Activated naive CD4-positive, alpha-beta T cell treated with anti-CD3 and anti-CD28 coated beads, Interleukin-2, amount 50 U/mL, for 24 hours (primary cell): ENCODE measurements around the gene RFTN2.
A peak's percentile ranks its signal among the peaks of the same experiment; 100 is the strongest.
"Not testable (repeated sequence)": the region's sequence is repeated elsewhere in the genome, so short reads cannot be mapped to it uniquely, and the experiment has no call there.

Experiments
- H3K27ac Mint-ChIP-seq: one replicate; pipeline ENCODE4 v1.8.0; 2021; ENCODE audit warnings: mild to moderate bottlenecking, mixed read lengths
- H3K27me3 Mint-ChIP-seq: one replicate; pipeline ENCODE4 v1.8.0; 2021; ENCODE audit warnings: mixed read lengths
- H3K36me3 Mint-ChIP-seq: one replicate; pipeline ENCODE4 v1.8.0; 2021; ENCODE audit warnings: mixed read lengths
- H3K4me1 Mint-ChIP-seq: one replicate; pipeline ENCODE4 v1.8.0; 2021; ENCODE audit warnings: mixed read lengths
- H3K4me3 Mint-ChIP-seq: one replicate; pipeline ENCODE4 v1.8.0; 2021; ENCODE audit warnings: mild to moderate bottlenecking, mixed read lengths
- H3K9me3 Mint-ChIP-seq: one replicate; pipeline ENCODE4 v1.8.0; 2021; ENCODE audit warnings: mixed read lengths

The RFTN2 gene

GRCh38 chr2:197551260-197551659, 124.1 kb downstream of the RFTN2 start:
- not testable (repeated sequence) for H3K36me3 Mint-ChIP-seq, H3K27me3 Mint-ChIP-seq

DNA sequence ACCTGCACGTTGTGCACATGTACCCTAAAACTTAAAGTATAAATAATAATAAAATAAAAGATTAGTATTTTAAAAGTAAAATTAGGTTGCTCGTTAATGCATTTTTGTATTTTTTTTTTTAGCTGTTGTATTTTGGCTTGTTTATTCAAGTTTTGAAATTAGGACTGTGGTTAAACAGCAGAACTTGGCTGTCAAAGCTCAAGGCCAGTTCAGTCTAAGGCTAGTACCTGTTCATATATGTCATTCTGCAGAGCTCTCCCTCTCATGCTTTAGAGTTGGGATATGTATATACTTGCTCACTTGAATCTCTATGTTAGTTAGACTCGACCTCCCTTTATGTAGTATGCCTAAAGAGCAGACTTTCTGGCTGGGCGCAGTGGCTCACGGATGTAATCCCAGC, 126.8 kb downstream of the RFTN2 start:
- H3K4me3 Mint-ChIP-seq: no peak overlapping the region
- H3K27ac Mint-ChIP-seq: no peak overlapping the region
- no peaks in the 10 kb centered on the region for H3K9me3 Mint-ChIP-seq
- peaks cover 11% of the 10 kb centered on the region for H3K4me1 Mint-ChIP-seq
- no peaks in the 10 kb centered on the region for H3K27me3 Mint-ChIP-seq
- peaks cover 8% of the 10 kb centered on the region for H3K36me3 Mint-ChIP-seq

More at GRCh38 chr2:197551260-197551659, 124.1 kb downstream of the RFTN2 start:
- not testable (repeated sequence) for H3K4me3 Mint-ChIP-seq, H3K27ac Mint-ChIP-seq, H3K9me3 Mint-ChIP-seq
- H3K4me1 Mint-ChIP-seq: peaks cover 20% of the 10 kb centered on the region

DNA sequence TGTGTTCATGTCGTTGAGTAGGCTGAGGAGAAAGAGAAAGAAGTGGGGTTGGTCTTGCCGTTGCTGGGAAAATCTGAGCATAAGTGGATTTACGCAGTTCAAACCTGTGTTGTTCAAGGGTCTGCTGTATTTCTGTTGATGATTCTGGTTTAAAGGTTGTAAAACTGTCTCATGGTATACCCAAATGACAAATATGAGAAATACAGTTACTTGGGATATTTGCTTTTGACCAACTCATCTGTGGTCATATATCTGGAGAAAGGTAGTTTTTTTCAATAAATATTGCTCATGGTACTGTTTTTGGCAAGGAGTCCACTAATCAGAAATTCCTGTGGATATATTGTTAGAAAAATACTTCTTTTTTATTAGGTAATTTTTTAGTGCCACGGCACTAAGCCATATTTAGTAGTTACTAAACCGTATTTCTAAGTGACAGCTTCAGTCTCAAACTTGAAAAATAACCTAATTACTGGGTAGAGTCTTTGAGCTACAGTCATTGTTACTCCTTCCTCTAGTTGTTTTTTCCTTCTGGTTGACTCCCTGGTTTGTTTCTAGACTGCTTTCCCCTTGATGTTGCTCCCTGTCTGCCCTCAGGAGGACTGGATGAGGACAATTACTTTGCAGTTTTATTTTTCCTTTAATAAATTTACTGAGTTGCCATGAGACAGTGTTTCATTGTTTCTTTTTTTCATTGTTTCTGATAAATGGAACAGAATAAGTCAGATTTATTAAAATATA, 128.1 kb downstream of the RFTN2 start:
- peak overlapping the region; percentile 63 for H3K27ac Mint-ChIP-seq
- H3K9me3 Mint-ChIP-seq: no peaks in the 10 kb centered on the region
- no peaks in the 10 kb centered on the region for H3K27me3 Mint-ChIP-seq
- peaks cover 8% of the 10 kb centered on the region for H3K36me3 Mint-ChIP-seq
- H3K4me1 Mint-ChIP-seq: peaks cover 11% of the 10 kb centered on the region
- no peak overlapping the region for H3K4me3 Mint-ChIP-seq

GRCh38 chr2:197543206-197543605, 132.2 kb downstream of the RFTN2 start:
- Mint-ChIP-seq H3K9me3 (no peaks in the 10 kb centered on the region), H3K27me3 (no peaks in the 10 kb centered on the region), H3K27ac (no peak overlapping the region), H3K36me3 (peaks cover 10% of the 10 kb centered on the region), H3K4me3 (no peak overlapping the region), H3K4me1 (peaks cover 27% of the 10 kb centered on the region)

DNA sequence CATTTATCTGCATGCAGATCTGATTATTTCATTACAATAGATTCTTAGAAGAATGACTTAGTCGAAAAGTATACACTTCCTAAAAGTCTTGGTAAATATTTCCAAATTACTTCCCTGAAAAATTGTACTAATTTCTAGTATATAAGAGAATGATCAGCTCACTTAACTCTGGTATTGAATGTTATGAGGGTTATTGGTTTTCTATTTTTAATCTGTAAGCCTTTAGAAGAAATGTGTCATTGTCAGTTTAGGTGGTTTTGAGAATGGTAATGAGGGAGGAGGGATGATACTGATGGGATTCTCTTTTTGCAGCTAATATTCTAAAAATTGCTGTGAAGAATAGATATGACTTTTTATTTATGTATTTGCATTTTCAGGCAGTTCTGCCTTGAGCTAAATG, 135.7 kb downstream of the RFTN2 start:
- Mint-ChIP-seq H3K27me3 (no peaks in the 10 kb centered on the region), H3K9me3 (no peaks in the 10 kb centered on the region), H3K36me3 (peaks cover 13% of the 10 kb centered on the region), H3K4me1 (peaks cover 36% of the 10 kb centered on the region), H3K27ac (peak overlapping the region; percentile 13), H3K4me3 (no peak overlapping the region)

GRCh38 chr2:197538412-197538811, 137.0 kb downstream of the RFTN2 start:
- Mint-ChIP-seq H3K27me3 (no peaks in the 10 kb centered on the region), H3K4me3 (no peak overlapping the region), H3K9me3 (no peaks in the 10 kb centered on the region), H3K27ac (peak overlapping the region; percentile 32), H3K4me1 (peaks cover 49% of the 10 kb centered on the region), H3K36me3 (peaks cover 16% of the 10 kb centered on the region)
